Left lung (tissue), 10 donors: ENCODE results near the gene APMAP. TPM values are rescaled to one million over a fixed set of nuclear protein-coding genes. Genes with fewer than 3 reads are reported as not detected.

Experiments used
- ATAC-seq: fragments of 200-7000 bp; cut with Tn5 transposase; one replicate; pipeline ENCODE4 v1.9.1; 2020; ENCODE audit warnings: moderate library complexity
- DNase-seq, 4 donors: peaks; one replicate each; pipeline ENCODE4 v3.0.0-alpha.2; 2013 to 2020
- H3K27ac ChIP-seq, 2 donors: fragments of 200-600 bp; sonication (generic) in 1 of 2; one replicate each; pipeline versions ENCODE4 v1.5.0 to v1.8.0; 2020 to 2021
- H3K27me3 ChIP-seq, 2 donors: fragments of 200-600 bp; sonication (generic) in 1 of 2; one replicate each; pipeline versions ENCODE4 v1.5.0 to v1.8.0; 2020 to 2021
- H3K36me3 ChIP-seq, 2 donors: fragments of 200-600 bp; sonication (generic) in 1 of 2; one replicate each; pipeline versions ENCODE4 v1.5.0 to v1.8.0; 2020 to 2021
- H3K4me1 ChIP-seq, 2 donors: fragments of 200-600 bp; one replicate each; pipeline ENCODE4 v1.8.0; 2021
- H3K4me3 ChIP-seq, 2 donors: fragments of 200-600 bp; sonication (generic) in 1 of 2; one replicate each; pipeline versions ENCODE4 v1.5.0 to v1.8.0; 2020 to 2021; ENCODE audit warnings: mild to moderate bottlenecking in 1 of 2
- H3K9me3 ChIP-seq, 2 donors: fragments of 200-600 bp; sonication (generic) in 1 of 2; one replicate each; pipeline versions ENCODE4 v1.5.0 to v1.8.0; 2020 to 2021
- CTCF ChIP-seq, 2 donors: fragments of 200-600 bp; sonication (generic) in 1 of 2; IDR thresholded peaks; one replicate each; pipeline versions ENCODE4 v1.5.0 to v1.8.0; 2021; ENCODE audit warnings: antibody characterized with exemption in 2 of 2
- intact Hi-C, 2 donors: fragments of 100-400 bp; cut with DNase I; formaldehyde crosslinking; loops; one replicate each; pipeline versions ENCODE4 v1.11.2 to v1.14.2; 2022
- polyA plus RNA-seq, 6 donors: library from polyadenylated mRNA; unstranded; fragments of 120-200 nt; gene quantifications; one replicate each; pipeline ENCODE4 v1.2.1, GENCODE V29; 2013; ENCODE audit not compliant: insufficient read length in 6 of 6
- total RNA-seq, 2 donors: library from RNA; stranded (reverse); fragmentation: NEBNext Ultra II Directional; extraction: Animal tissue kit (Norgen Biotek cat#: 25700); gene quantifications; one replicate each; pipeline ENCODE4 v1.2.1, GENCODE V29; 2021
- donor health status: DM: no; HTN: yes; CAD: no.
- donor health status: DM: no; HTN: no; CAD: no.

The APMAP gene
- total and polyA plus RNA-seq, 8 donors, result 76.2 to 90.2 (median 83.1) TPM

DNA sequence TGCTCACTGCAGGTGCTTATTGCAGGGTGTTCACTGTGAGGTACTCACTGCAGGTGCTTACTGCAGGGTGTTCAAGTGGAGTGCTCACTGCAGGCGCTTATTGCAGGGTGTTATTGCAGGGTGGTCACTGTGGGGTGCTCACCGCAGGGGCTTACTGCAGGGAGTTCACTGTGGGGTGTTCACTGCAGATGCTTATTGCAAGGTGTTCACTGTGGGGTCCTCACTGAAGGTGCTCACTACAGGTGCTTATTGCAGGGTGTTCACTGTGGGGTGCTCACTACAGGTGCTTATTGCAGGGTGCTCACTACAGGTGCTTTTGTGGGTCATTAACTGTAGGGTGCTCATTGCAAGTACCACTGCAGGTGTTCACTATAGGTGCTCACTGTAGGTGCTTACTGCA, 20.2 kb downstream of the APMAP start:
- no peaks in the 10 kb centered on the region for H3K27me3 ChIP-seq
- no peak overlapping the region for H3K4me3 ChIP-seq
- peaks cover 0 to 8% of the 10 kb centered on the region in 2 donors for H3K4me1 ChIP-seq
- no peak for TF ChIP-seq CTCF (IDR thresholded peaks at IDR 0.05)
- peaks cover 0 to 4% of the 10 kb centered on the region in 2 donors for H3K9me3 ChIP-seq
- intact Hi-C loops, result no loop called here
- H3K27ac ChIP-seq, result no peak overlapping the region
- H3K36me3 ChIP-seq, result peaks cover 0 to 88% of the 10 kb centered on the region in 2 donors
- ATAC-seq (no peak), DNase-seq (no peak)

GRCh38 chr20:24971376-24972101, 21.0 kb downstream of the APMAP start:
- DNase-seq (no peak), ATAC-seq (no peak)
- Histone ChIP-seq H3K9me3 (peaks cover 0 to 4% of the 10 kb centered on the region in 2 donors), H3K4me3 (no peak overlapping the region), H3K4me1 (peaks cover 0 to 8% of the 10 kb centered on the region in 2 donors), H3K27ac (no peak overlapping the region), H3K27me3 (no peaks in the 10 kb centered on the region), H3K36me3 (peaks cover 0 to 88% of the 10 kb centered on the region in 2 donors)
- TF ChIP-seq CTCF (IDR thresholded peaks at IDR 0.05), result no peak
- intact Hi-C loops, result no loop called here

DNA sequence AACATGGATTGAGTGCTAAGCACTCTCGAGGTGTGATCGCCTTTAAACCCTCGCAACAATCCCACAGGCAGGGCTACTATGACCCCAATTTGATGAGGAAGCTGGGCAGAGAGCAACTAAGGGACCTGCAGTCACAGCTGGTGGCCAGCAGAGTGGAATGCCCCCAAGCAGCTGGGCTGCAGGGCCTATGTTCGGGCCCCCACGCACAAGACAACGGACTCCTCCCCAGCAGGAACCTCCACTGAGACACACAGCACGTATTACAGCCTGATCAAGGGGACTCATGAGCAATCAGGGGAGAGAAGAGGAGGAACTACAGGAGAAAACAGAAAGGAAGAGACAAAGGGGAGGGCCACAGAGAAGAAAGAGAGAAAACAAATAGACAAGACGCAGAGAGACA, 21.8 kb downstream of the APMAP start:
- no peaks in the 10 kb centered on the region for H3K27me3 ChIP-seq
- H3K27ac ChIP-seq, result no peak overlapping the region
- no peak for TF ChIP-seq CTCF (IDR thresholded peaks at IDR 0.05)
- H3K4me1 ChIP-seq, result peaks cover 0 to 8% of the 10 kb centered on the region in 2 donors
- peaks cover 0 to 3% of the 10 kb centered on the region in 2 donors for H3K9me3 ChIP-seq
- no peak overlapping the region for H3K4me3 ChIP-seq
- ATAC-seq (no peak), DNase-seq (no peak)
- intact Hi-C loops, result no loop called here
- peaks cover 0 to 88% of the 10 kb centered on the region in 2 donors for H3K36me3 ChIP-seq

GRCh38 chr20:24970030-24970553, 22.5 kb downstream of the APMAP start:
- no peaks in the 10 kb centered on the region for H3K27me3 ChIP-seq
- intact Hi-C loops, result no loop called here
- H3K4me1 ChIP-seq, result peaks cover 0 to 8% of the 10 kb centered on the region in 2 donors
- H3K4me3 ChIP-seq, result no peak overlapping the region
- ATAC-seq (no peak), DNase-seq (no peak)
- TF ChIP-seq CTCF (IDR thresholded peaks at IDR 0.05), result no peak
- H3K36me3 ChIP-seq, result peaks cover 0 to 92% of the 10 kb centered on the region in 2 donors
- no peaks in the 10 kb centered on the region for H3K9me3 ChIP-seq
- H3K27ac ChIP-seq, result no peak overlapping the region

DNA sequence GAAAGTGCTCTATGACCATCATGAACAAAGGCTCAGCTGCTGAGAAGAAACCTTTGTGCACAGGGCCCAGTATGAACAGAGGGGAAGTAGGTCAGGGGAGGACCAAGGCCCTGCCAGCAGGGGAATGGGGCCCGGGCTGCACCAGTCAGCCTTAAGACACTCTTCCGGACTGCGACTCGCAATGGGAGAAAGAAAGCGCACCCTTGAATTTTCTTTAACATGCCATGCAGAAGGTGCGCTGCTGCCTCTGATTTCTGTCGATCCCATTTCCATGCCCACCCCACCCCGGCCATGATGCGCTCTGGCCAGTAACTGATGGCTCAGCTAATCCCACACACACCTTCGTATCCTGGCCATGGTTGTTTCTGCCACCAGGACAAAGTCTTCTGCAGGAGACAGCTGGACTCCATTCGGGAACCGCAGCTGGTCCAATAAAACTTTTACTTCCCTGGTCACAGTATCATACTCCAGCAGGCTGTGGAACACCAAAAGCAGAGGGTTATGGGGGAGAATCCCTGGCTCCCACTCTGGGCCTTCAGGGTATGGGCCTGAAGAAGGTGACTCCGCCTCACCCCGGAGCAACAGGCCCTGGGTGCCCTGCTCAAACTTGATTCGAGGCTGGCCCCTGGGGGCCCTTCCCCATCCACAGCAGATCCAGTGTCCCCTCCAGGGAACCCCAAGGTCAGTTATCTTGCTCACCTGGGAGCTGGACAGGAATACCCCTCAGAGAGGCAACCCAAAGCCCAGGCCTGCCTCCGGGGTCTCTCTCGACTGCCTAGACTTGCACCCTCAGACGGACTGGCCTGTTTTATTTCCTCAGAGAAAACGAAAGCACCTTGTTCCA, 23.1 kb downstream of the APMAP start:
- ATAC-seq (no peak), DNase-seq (no peak)
- intact Hi-C loops, result no loop called here
- Histone ChIP-seq H3K27ac (no peak overlapping the region), H3K4me1 (peaks cover 0 to 8% of the 10 kb centered on the region in 2 donors), H3K36me3 (peaks cover 0 to 99% of the 10 kb centered on the region in 2 donors), H3K9me3 (no peaks in the 10 kb centered on the region), H3K4me3 (no peak overlapping the region), H3K27me3 (no peaks in the 10 kb centered on the region)
- TF ChIP-seq CTCF (IDR thresholded peaks at IDR 0.05), result no peak
